ENCODE results near the gene TNFRSF8.

TNFRSF8 gene

DNA sequence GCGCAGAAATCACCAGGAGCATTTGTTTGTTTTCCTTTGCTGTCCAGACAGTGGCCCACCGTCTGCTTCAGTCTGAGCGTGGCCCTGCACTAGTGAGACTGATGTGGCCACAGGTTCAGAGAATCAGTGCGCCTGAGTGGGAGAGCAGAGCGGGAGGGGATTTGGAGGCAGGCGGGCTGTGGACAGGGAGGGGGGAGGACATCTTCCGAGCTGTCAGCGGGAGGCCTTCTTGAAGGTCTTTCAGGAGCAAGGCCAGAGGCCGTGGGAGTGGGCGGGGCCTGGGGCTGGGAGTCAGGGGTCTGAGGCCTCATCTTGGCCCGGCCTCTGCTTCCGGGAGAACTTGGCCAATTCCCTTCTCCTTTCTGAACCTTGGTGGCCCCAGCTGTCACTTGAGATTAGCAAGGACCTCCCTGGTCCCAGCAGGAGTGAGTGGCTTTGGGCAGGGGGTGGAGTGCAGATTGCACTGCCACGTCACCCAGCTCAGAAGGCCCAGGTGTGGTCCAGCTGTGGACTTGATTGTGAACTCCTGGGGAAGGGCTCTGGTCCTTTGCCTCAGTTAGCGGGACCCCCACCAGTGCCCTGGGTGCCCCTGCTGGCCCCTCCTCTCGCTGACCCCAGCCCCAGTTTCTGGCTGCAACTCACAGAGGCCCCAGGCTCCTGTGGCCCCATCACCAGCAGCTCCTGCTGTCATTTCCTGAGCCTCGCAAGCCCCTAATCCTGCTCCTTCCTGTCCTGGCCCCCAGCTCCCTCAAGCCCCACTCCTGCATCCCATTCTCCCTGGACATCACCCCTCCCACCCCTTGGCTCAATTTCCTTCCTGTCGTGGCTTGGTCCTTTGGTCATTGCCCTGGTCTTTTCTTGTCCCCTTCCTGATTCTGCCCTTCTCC is 112.1 kb downstream of the TNFRSF8 start:
- TF ChIP-seq FOXP2 (optimal IDR thresholded peaks at IDR 0.05; ENCODE audit: borderline replicate concordance, extremely low read depth, extremely low read length, insufficient read depth) (no peak), TAF1 (IDR thresholded peaks at IDR 0.05; ENCODE audit: borderline replicate concordance, insufficient read depth, low read length) (no peak), POLR2AphosphoS5 (IDR thresholded peaks at IDR 0.05; ENCODE audit: low read depth, low read length) (no peak), SIN3A (IDR thresholded peaks at IDR 0.05; ENCODE audit: borderline replicate concordance, insufficient read depth, low read length) (no peak)
- TF ChIP-seq, protein P1, sequence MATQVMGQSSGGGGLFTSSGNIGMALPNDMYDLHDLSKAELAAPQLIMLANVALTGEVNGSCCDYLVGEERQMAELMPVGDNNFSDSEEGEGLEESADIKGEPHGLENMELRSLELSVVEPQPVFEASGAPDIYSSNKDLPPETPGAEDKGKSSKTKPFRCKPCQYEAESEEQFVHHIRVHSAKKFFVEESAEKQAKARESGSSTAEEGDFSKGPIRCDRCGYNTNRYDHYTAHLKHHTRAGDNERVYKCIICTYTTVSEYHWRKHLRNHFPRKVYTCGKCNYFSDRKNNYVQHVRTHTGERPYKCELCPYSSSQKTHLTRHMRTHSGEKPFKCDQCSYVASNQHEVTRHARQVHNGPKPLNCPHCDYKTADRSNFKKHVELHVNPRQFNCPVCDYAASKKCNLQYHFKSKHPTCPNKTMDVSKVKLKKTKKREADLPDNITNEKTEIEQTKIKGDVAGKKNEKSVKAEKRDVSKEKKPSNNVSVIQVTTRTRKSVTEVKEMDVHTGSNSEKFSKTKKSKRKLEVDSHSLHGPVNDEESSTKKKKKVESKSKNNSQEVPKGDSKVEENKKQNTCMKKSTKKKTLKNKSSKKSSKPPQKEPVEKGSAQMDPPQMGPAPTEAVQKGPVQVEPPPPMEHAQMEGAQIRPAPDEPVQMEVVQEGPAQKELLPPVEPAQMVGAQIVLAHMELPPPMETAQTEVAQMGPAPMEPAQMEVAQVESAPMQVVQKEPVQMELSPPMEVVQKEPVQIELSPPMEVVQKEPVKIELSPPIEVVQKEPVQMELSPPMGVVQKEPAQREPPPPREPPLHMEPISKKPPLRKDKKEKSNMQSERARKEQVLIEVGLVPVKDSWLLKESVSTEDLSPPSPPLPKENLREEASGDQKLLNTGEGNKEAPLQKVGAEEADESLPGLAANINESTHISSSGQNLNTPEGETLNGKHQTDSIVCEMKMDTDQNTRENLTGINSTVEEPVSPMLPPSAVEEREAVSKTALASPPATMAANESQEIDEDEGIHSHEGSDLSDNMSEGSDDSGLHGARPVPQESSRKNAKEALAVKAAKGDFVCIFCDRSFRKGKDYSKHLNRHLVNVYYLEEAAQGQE (IDR thresholded peaks at IDR 0.05; ENCODE audit: insufficient read depth in 1 of 2, low read depth in 2 of 2, low read length in 2 of 2) = no peak

DNA sequence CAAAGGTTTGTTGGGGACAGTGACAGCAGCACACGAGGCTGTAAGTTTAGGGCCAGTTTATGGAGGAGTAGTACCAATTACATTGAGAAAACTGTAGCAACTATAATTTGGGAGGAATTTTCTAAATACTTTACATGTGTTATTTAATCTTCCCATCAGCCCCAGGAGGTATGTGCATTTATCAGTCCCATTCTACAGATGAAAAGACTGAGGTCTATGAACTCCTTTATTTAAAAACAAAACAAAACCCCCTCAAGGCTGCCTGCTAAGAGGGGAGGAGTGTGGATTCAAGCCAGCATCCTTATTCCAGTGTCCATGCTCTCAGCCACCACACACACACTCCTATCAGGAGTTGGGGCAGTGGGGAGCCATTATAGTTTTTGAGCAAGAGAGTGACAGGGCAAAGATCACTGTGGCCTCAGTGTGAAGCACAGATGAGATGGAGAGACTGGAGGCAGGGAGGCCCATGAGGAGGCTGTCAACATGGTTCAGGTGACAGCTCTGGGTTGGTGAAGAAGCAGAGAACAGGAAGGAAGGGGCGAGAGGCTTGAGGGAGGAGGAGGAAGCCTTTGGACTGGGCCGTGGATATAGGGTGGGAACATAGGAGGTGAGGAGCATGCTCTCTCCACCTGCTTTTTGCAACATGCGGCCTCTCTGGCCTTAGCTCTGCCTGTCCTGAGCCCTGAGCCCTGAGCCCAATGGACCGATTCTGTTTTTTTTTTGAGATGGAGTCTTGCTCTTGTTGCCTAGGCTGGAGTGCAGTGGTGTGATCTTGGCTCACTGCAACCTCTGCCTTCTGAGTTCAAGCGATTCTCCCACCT is 113.4 kb downstream of the TNFRSF8 start:
- TF ChIP-seq TAF1 (IDR thresholded peaks at IDR 0.05; ENCODE audit: borderline replicate concordance, insufficient read depth, low read length) = no peak

DNA sequence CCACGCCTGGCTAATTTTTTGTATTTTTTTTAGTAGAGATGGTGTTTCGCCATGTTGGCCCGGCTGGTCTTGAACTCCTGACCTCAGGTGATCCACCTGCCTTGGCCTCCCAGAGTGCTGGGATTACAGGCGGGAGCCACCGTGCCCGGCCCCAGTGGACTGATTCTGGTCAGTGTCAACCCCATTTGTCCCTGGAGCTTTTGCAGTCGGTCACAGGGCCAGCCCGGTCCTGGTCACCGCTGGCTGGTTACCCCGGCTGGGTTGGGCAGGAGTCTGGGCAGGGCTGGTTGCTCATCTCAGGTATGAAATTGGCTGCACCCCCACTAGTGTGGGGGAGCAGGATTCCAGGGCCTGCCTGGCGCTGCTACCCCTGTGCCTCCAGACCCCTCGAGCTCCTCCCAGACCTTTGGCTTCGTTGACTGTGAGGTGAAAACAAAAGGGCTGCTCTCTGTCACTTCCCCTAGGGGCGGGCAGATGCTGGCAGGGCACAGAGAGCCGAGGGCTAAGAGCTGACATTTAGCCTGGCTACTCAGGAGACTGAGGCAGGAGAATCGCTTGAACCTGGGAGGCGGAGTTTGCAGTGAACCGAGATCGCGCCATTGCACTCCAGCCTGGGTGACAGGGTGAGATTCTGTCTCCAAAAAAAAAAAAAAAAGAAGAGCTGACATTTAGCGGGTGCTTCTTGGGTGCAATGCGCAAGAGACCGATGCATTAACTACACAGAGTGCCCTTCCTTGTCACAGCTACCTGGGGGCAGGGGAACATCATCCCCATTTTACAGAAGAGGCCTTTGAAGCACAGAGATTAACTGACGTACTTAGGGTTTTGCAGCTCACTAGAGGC is 114.3 kb downstream of the TNFRSF8 start:
- no peak for TF ChIP-seq TAF1 (IDR thresholded peaks at IDR 0.05; ENCODE audit: borderline replicate concordance, insufficient read depth, low read length)
- TF ChIP-seq SIN3A (IDR thresholded peaks at IDR 0.05; ENCODE audit: borderline replicate concordance, insufficient read depth, low read length) = no peak
- TF ChIP-seq POLR2AphosphoS5 (IDR thresholded peaks at IDR 0.05; ENCODE audit: low read depth, low read length) = no peak
- no peak for TF ChIP-seq FOXP2 (optimal IDR thresholded peaks at IDR 0.05; ENCODE audit: borderline replicate concordance, extremely low read depth, extremely low read length, insufficient read depth)
- TF ChIP-seq, protein P1 (IDR thresholded peaks at IDR 0.05; ENCODE audit: insufficient read depth in 1 of 2, low read depth in 2 of 2, low read length in 2 of 2) = no peak

DNA sequence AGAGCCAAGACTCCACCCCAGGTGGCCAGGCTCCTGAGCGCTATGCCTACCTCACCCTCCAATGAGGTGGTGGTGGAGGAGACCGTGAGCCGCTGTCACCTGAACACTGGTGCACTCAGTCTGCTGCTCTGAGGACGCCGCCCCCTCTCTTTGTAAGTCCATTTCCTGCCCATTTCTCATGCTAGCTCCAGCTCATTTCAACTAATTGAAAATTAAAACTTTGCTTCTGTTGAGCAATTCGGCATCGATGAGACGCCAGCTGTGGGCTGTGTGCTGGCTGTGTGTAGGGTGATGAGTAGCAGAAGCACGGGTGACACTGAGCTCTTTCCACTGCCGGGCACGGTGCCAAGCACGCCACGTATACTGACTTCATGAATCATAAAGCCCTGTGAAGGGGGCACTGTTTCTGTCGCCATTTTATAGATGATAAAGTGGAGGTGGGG is 114.9 kb downstream of the TNFRSF8 start:
- no peak for TF ChIP-seq FOXP2 (optimal IDR thresholded peaks at IDR 0.05; ENCODE audit: borderline replicate concordance, extremely low read depth, extremely low read length, insufficient read depth)
- no peak for TF ChIP-seq POLR2AphosphoS5 (IDR thresholded peaks at IDR 0.05; ENCODE audit: low read depth, low read length)
- no peak for TF ChIP-seq SIN3A (IDR thresholded peaks at IDR 0.05; ENCODE audit: borderline replicate concordance, insufficient read depth, low read length)
- TF ChIP-seq, protein P1 (IDR thresholded peaks at IDR 0.05; ENCODE audit: insufficient read depth in 1 of 2, low read depth in 2 of 2, low read length in 2 of 2) = no peak
- TF ChIP-seq TAF1 (IDR thresholded peaks at IDR 0.05; ENCODE audit: borderline replicate concordance, insufficient read depth, low read length) = no peak

DNA sequence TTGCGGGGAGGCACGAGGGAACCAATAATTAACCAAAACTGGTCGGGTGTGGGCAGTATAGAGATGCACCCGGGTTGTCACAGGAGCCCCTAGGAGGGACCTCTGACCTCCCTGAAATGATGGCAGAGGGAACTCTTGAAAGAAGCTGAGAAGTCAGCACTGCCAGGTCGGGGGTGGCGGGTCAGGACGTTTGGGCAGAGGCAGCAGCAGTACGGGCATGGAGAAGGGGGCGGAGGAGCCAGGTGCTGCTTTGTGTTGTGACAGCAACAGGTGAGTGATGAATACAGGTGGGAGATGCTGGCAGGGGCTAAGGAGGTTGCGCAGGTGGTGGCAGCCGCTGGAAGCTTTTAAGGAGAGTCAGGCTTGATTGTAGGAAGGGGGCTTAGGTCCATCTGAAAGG is 115.4 kb downstream of the TNFRSF8 start:
- TF ChIP-seq SIN3A (IDR thresholded peaks at IDR 0.05; ENCODE audit: borderline replicate concordance, insufficient read depth, low read length) = no peak
- no peak for TF ChIP-seq TAF1 (IDR thresholded peaks at IDR 0.05; ENCODE audit: borderline replicate concordance, insufficient read depth, low read length)
- no peak for TF ChIP-seq FOXP2 (optimal IDR thresholded peaks at IDR 0.05; ENCODE audit: borderline replicate concordance, extremely low read depth, extremely low read length, insufficient read depth)
- TF ChIP-seq, protein P1 (IDR thresholded peaks at IDR 0.05; ENCODE audit: insufficient read depth in 1 of 2, low read depth in 2 of 2, low read length in 2 of 2) = no peak
- TF ChIP-seq POLR2AphosphoS5 (IDR thresholded peaks at IDR 0.05; ENCODE audit: low read depth, low read length) = no peak
